Adipocyte (in vitro differentiated cells): Measurements from ENCODE around the gene MCF2.
"Not testable (repeated sequence)": the region's sequence is repeated elsewhere in the genome, so short reads cannot be mapped to it uniquely, and the experiment has no call there.

Experiments
- DNase-seq: peaks from one replicate; pipeline ENCODE4 v3.0.0-alpha.2; 2015; ENCODE audit warnings: low read depth
- H3K27me3 ChIP-seq: replicated peaks from 2 replicates; pipeline ENCODE4 v1.7.0; 2013; ENCODE audit warnings: mild to moderate bottlenecking, low read length, moderate library complexity; ENCODE audit not compliant: control insufficient read depth, insufficient read depth
- H3K36me3 ChIP-seq: 2 replicates; pipeline ENCODE4 v1.7.0; 2013; ENCODE audit warnings: low read length, mild to moderate bottlenecking, moderate library complexity; ENCODE audit not compliant: control insufficient read depth, insufficient read depth, severe bottlenecking
- H3K4me1 ChIP-seq: 2 replicates; pipeline ENCODE4 v1.7.0; 2013; ENCODE audit warnings: mild to moderate bottlenecking, low read length, moderate library complexity; ENCODE audit not compliant: control insufficient read depth, insufficient read depth
- H3K4me3 ChIP-seq: 2 replicates; pipeline ENCODE4 v1.7.0; 2013; ENCODE audit warnings: mild to moderate bottlenecking, low read length, moderate library complexity
- H3K9ac ChIP-seq: 2 replicates; pipeline ENCODE4 v1.7.0; 2013; ENCODE audit warnings: mild to moderate bottlenecking, low read length, moderate library complexity
- H3K9me3 ChIP-seq: 2 replicates; pipeline ENCODE4 v1.7.0; 2013; ENCODE audit warnings: mild to moderate bottlenecking, low read length, moderate library complexity; ENCODE audit not compliant: control insufficient read depth

The MCF2 gene

DNA sequence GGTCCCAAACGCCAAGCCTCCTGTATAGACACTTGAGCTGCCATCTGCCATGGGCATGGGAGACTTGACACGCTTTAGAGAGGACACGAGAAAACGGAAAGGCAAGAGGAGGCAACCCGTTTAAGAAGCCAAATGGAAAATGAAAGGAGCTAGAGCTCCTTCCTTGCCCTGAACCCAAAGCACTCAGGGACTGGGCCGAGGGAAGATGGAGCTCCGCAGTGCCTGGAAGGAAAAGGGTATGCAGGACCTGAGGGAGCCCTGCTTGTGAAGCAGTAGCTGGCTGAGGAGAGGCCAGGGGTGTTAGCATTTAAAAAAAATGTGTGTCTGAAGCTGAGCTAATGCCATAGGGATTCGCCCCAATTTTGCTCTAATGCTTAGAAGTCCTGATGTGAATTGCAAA lies 15.1 kb downstream of the MCF2 start:
- peaks cover 22% of the 10 kb centered on the region for H3K27me3 ChIP-seq
- H3K9me3 ChIP-seq = no peaks in the 10 kb centered on the region
- H3K4me1 ChIP-seq = no peaks in the 10 kb centered on the region
- no peak for DNase-seq
- no peaks in the 10 kb centered on the region for H3K36me3 ChIP-seq
- H3K9ac ChIP-seq = no peak overlapping the region
- peak overlapping the region; percentile 67 for H3K4me3 ChIP-seq

DNA sequence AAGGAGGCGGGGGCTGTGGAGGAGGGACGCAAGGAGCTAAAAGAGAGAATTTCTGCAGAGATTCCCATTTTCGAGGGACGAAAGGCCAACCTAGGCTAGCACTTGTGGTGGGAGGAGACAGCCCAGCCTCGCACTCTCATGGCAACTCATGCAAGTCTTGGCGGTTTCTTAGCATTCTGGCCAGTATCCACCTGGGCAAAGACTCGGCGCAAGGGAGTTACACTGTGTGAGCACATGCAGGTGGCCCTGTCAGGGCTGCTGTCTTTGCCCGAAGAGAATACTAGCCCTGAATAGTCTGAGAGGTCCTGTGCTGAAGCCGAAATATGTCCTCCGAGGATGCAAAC lies 15.5 kb downstream of the MCF2 start:
- DNase-seq = no peak
- Histone ChIP-seq H3K36me3 (no peaks in the 10 kb centered on the region), H3K9ac (no peak overlapping the region), H3K9me3 (no peaks in the 10 kb centered on the region), H3K27me3 (peaks cover 22% of the 10 kb centered on the region), H3K4me3 (peak overlapping the region; percentile 67), H3K4me1 (no peaks in the 10 kb centered on the region)

DNA sequence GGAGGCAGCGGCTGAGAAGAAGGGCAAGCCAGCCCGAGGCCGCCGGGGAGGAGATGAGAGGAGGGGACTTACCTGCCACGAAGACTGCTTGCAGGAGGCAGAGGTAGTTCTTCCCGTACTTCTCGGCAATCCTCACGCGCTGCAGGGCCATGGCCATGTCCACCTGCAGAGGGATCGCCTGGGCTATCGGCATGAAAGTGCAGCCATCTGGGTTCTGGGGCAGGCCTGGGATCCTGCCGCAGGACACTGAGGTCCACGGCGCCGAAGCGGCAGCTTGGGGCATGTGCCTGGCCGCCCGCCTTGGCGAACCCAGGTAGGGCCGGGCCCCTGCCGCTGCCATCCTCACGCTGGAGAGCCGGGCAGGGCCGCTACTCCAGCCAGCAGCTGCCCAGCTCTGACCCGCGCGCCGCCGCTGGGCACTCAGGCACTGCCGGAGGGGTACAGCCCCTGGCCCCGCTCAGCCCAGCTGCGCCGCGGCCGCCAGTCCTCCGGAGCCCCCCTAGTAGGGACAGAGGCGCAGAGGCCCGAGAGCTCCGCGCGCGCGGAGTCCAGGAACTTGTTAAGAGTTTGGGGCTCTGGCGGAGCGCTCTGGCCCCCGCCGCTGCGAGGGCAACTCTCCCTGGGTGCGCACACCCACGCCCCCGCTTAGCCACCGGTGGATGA lies 16.0 kb downstream of the MCF2 start:
- Histone ChIP-seq H3K27me3 (peaks cover 22% of the 10 kb centered on the region), H3K4me3 (peak overlapping the region; percentile 67), H3K9me3 (no peaks in the 10 kb centered on the region), H3K9ac (no peak overlapping the region), H3K4me1 (no peaks in the 10 kb centered on the region), H3K36me3 (no peaks in the 10 kb centered on the region)
- peak; percentile 2 for DNase-seq

DNA sequence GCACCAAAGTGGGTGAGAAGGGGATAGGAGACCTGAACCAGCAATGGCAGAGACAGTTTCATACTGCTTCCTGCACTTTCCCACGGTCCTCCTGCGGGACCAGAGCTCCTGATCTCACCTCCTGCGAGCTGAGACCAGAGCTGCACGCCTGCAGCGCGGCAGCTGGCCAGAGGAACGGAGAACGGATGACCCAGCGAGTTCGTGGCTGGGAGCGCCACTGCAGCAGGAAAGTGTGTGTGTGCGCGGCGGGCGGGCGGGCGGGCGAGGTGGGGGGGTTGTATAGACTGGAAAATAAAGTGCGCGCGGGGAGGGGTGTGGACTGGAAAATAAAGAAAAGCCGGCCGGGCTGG lies 16.5 kb downstream of the MCF2 start:
- Histone ChIP-seq H3K4me3 (peak overlapping the region; percentile 67), H3K27me3 (peaks cover 22% of the 10 kb centered on the region), H3K9me3 (no peaks in the 10 kb centered on the region), H3K4me1 (no peaks in the 10 kb centered on the region), H3K36me3 (no peaks in the 10 kb centered on the region), H3K9ac (no peak overlapping the region)
- DNase-seq = peak; percentile 4

DNA sequence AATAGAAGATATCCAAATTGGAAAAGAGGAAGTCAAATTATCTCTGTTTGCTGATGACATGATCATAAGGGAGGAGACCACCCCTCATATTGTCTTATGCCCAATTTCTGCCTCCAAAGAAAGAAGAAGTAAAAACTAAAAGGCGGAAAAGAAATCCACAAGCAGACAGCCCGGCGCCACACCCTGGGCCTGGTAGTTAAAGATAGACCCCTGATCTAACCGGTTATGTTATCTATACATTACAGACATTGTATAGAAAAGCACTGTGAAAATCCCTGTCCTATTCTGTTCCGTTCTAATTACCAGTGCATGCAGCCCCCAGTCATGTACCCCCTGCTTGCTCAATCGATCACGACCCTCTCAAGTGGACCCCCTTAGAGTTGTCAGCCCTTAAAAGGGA lies 22.8 kb downstream of the MCF2 start:
- not testable (repeated sequence) for H3K27me3 ChIP-seq, DNase-seq, H3K4me3 ChIP-seq

DNA sequence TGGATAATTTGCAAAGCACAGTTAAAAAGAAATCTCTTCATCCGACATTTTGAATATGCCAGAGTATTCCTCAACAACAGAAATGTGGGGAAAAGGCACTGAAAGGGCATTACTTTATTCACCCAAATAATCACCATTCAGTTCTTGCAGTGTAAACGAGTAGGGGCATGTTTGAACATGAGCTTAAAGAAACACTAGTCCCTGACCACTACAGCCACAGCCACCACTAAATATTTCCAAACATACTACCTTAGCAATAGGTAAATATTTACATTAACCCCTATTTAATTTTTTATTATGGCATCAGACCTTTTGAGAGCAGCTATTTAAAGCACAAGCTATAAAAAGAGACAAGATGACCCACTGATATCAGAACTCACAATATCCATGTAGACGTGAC lies 27.6 kb downstream of the MCF2 start:
- no peaks in the 10 kb centered on the region for H3K36me3 ChIP-seq
- H3K4me1 ChIP-seq = no peaks in the 10 kb centered on the region
- peaks cover 5% of the 10 kb centered on the region for H3K9me3 ChIP-seq
- H3K4me3 ChIP-seq = no peak overlapping the region
- no peak overlapping the region for H3K9ac ChIP-seq
- H3K27me3 ChIP-seq = no peaks in the 10 kb centered on the region
- DNase-seq = no peak

More for the DNA sequence above, 22.8 kb downstream of the MCF2 start:
- H3K9me3 ChIP-seq, H3K9ac ChIP-seq, H3K36me3 ChIP-seq, H3K4me1 ChIP-seq: not testable (repeated sequence)

DNA sequence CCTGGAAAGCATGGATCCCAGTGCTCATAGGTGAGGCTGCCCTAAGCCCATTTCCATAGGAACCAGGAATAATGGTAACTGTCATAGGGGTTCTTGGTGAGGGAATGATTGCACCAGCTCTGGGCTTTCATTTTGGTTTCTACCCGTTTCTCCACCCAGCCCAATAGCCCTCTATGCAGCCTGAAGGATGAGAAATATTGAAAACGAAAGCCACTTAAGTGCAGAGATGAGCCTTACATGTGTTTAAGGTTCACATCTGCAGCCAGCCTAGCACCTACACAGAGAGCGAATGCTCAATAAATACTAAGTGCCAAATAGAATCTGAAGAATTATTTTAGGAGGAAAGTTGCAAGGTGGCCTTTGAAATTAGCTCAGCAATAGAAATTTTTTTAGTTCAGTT lies 60.4 kb downstream of the MCF2 start:
- no peaks in the 10 kb centered on the region for H3K9me3 ChIP-seq
- no peak overlapping the region for H3K9ac ChIP-seq
- no peak overlapping the region for H3K4me3 ChIP-seq
- no peak for DNase-seq
- H3K27me3 ChIP-seq = peaks cover 4% of the 10 kb centered on the region
- H3K4me1 ChIP-seq = no peaks in the 10 kb centered on the region
- no peaks in the 10 kb centered on the region for H3K36me3 ChIP-seq

DNA sequence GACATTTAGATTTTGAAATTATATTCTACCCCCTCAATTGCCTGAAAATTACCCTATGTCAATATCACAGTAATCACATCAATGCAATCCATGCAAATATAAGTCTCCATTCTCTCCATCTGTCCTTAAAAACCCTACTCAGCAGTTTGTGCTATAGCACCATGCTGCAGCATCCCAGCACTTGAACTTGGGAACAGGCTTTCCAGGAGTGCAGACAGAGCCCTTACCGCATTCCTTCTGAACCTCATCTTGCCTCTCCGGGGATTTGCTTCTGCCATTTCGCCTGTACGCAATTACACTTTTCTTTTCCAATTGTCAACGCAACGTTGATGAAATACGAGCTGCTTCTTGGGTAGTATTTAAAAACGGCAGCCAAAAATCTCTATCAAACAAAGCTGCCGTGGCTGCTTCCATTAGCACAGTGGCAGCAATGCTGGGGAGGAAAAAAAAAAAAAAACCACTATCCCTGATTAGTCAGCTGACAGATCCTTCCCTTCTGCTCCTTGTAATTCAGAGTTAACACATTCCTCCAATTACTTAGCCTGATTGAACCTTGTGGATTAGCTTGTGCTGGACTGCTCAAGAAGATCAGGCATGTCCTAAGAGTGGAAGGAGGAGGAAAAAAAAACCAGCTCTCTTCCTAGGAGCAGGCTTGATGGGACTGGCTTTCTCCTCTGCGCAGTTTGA lies 65.6 kb downstream of the MCF2 start:
- H3K9me3 ChIP-seq = no peaks in the 10 kb centered on the region
- H3K4me1 ChIP-seq = no peaks in the 10 kb centered on the region
- peak; percentile 3 for DNase-seq
- peaks cover 11% of the 10 kb centered on the region for H3K27me3 ChIP-seq
- H3K4me3 ChIP-seq = peak overlapping the region; percentile 67
- H3K36me3 ChIP-seq = no peaks in the 10 kb centered on the region
- no peak overlapping the region for H3K9ac ChIP-seq

DNA sequence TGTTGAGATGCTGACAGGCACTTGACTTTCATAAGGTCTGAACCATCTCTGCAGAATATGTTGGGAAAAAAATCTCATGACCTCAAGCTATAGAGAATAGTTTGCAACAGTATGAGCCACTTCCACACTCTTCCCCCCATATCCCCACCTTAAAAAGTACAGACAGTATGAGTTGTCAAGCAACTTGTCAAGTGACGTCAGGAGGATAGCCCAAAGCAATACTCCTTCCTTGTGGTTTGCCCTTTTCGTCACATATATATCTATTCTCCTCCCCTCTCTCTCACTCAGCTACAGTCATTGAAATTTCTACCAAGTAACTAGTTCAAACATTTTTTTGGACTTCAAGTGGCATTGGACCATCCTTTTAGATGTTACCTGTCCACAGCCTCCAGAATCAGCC lies 67.7 kb downstream of the MCF2 start:
- H3K9me3 ChIP-seq = no peaks in the 10 kb centered on the region
- no peaks in the 10 kb centered on the region for H3K4me1 ChIP-seq
- no peaks in the 10 kb centered on the region for H3K36me3 ChIP-seq
- H3K9ac ChIP-seq = no peak overlapping the region
- H3K27me3 ChIP-seq = peaks cover 11% of the 10 kb centered on the region
- no peak overlapping the region for H3K4me3 ChIP-seq
- no peak for DNase-seq

DNA sequence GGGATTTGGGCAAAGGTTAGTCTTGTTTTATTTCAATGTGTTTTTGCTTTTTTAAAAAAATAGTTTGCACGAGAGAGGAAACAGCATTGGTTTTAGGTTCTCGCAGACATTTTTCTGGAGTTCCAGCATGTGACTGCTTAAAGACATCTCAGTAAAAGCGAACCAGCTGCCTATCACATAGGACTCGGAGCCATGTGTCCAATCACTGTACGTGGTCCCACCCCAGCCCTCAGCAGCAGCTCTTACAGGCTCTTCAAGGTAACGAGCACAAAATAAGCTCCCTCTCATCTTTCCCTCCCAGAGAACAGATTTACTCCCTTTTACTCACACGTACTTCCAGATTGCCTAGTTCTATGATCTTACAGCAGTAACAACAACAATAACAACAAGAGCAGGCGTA lies 68.7 kb downstream of the MCF2 start:
- Histone ChIP-seq H3K4me1 (no peaks in the 10 kb centered on the region), H3K9me3 (no peaks in the 10 kb centered on the region), H3K27me3 (peaks cover 11% of the 10 kb centered on the region), H3K36me3 (no peaks in the 10 kb centered on the region), H3K9ac (no peak overlapping the region), H3K4me3 (no peak overlapping the region)
- no peak for DNase-seq

DNA sequence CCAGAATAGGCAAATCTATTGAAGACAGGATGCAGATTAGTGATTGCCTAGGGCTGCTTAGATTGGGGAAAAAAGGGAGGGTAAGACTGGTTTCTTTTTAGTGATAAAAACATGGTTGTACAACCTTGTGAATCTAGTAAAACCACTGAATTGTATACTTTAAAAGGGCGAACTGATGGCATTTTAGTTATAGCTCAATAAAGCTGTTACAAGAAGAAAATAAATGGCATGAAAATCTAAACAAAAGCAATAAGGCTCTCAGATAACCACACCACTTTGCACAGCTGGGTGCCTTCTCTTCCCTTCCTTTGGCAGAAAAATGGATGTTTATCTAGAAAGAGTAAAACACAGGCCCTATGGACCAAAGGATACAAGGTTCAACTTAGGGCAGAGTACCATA lies 107.9 kb downstream of the MCF2 start:
- Histone ChIP-seq H3K4me1 (no peaks in the 10 kb centered on the region), H3K9ac (no peak overlapping the region), H3K27me3 (no peaks in the 10 kb centered on the region), H3K9me3 (peaks cover 8% of the 10 kb centered on the region), H3K4me3 (no peak overlapping the region), H3K36me3 (no peaks in the 10 kb centered on the region)
- no peak for DNase-seq

DNA sequence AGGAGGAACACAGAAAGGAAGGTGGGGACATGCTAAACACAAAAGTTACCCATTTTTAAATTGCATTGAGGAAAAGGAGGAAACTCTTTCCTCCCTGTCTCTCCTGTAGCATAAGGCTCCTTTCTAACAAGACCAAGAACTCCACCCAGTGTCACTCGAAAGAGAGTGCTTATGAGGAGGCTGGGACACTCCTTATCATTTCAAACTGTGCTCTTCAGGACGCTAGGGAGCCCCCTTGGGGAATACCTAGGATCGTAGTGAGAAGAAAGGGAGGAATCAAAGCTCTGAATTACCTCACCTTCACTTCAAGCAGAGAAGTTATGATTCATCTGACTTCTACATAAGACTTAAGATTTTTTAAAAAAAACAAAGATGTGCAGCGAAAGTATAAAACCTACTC lies 111.9 kb downstream of the MCF2 start:
- H3K4me3 ChIP-seq = no peak overlapping the region
- H3K36me3 ChIP-seq = no peaks in the 10 kb centered on the region
- no peak overlapping the region for H3K9ac ChIP-seq
- no peaks in the 10 kb centered on the region for H3K9me3 ChIP-seq
- no peaks in the 10 kb centered on the region for H3K4me1 ChIP-seq
- no peak for DNase-seq
- H3K27me3 ChIP-seq = no peaks in the 10 kb centered on the region
